SH-SY5Y (cell line): ENCODE results near the gene CXCL1.

ENCODE experiments used
- GATA2 ChIP-seq: IDR thresholded peaks from 2 replicates; pipeline ENCODE4 v1.6.1; 2011; ENCODE audit warnings: mild to moderate bottlenecking, low read depth, low read length
- GATA3 ChIP-seq: IDR thresholded peaks from 2 replicates; pipeline ENCODE4 v1.6.1; 2011; ENCODE audit warnings: low read depth, mild to moderate bottlenecking, low read length, moderate library complexity

Gene CXCL1

GRCh38 chr4:73864365-73864764 lies 4.8 kb upstream of the CXCL1 start:
- no peak for TF ChIP-seq GATA3
- no peak for TF ChIP-seq GATA2

- TF ChIP-seq GATA2 (no peak), GATA3 (no peak)
Measured at GRCh38 chr4:73864961-73865360, 4.2 kb upstream of the CXCL1 start.

- TF ChIP-seq GATA3, result no peak
Measured at GRCh38 chr4:73865431-73866096, 3.6 kb upstream of the CXCL1 start.

- TF ChIP-seq GATA3 (no peak), GATA2 (no peak)
Measured at GRCh38 chr4:73866246-73866645, 2.9 kb upstream of the CXCL1 start.

- TF ChIP-seq GATA3, result no peak
- no peak for TF ChIP-seq GATA2
Measured at GRCh38 chr4:73867783-73868182, 1.4 kb upstream of the CXCL1 start.

- TF ChIP-seq GATA2, result no peak
- no peak for TF ChIP-seq GATA3
Measured at GRCh38 chr4:73868206-73869129, 725 bp upstream of the CXCL1 start.

- TF ChIP-seq GATA3 (no peak), GATA2 (no peak)
Measured at GRCh38 chr4:73870260-73870659, 1.1 kb downstream of the CXCL1 start.

GRCh38 chr4:73870768-73871167 lies 1.6 kb downstream of the CXCL1 start:
- no peak for TF ChIP-seq GATA2

GRCh38 chr4:73871511-73872310 lies 2.5 kb downstream of the CXCL1 start:
- TF ChIP-seq GATA3 (no peak), GATA2 (no peak)

- TF ChIP-seq GATA3 (no peak), GATA2 (no peak)
Measured at GRCh38 chr4:73872316-73873108, 3.3 kb downstream of the CXCL1 start.

- no peak for TF ChIP-seq GATA3
- no peak for TF ChIP-seq GATA2
Measured at GRCh38 chr4:73874386-73874785, 5.2 kb downstream of the CXCL1 start.

GRCh38 chr4:73875401-73875800 lies 6.2 kb downstream of the CXCL1 start:
- TF ChIP-seq GATA2 (no peak), GATA3 (no peak)

- no peak for TF ChIP-seq GATA2
- no peak for TF ChIP-seq GATA3
Measured at GRCh38 chr4:73883306-73883705, 14.1 kb downstream of the CXCL1 start.

- TF ChIP-seq GATA2, result no peak
- no peak for TF ChIP-seq GATA3
Measured at GRCh38 chr4:73885574-73886267, 16.5 kb downstream of the CXCL1 start.
